Sciatic nerve (tissue), 2 donors: ENCODE results near the gene RAPGEFL1. TPM values are rescaled to one million over a fixed set of nuclear protein-coding genes. Genes with fewer than 3 reads are reported as not detected.

Experiments
- ATAC-seq: fragments of 200-7000 bp; cut with Tn5 transposase; one replicate; pipeline ENCODE4 v1.9.1; 2020; ENCODE audit warnings: mild to moderate bottlenecking, moderate library complexity
- DNase-seq: peaks from one replicate; pipeline ENCODE4 v3.0.0-alpha.2; 2020; ENCODE audit warnings: low spot score
- intact Hi-C: fragments of 100-400 bp; cut with DNase I; formaldehyde crosslinking; loops from one replicate; pipeline ENCODE4 v1.14.2; 2022
- total RNA-seq: library from RNA; stranded (reverse); fragmentation: NEBNext Ultra II Directional; extraction: Animal tissue kit (Norgen Biotek cat#: 25700); gene quantifications from one replicate; pipeline ENCODE4 v1.2.1, GENCODE V29; 2021
- donor health status: DM: no; HTN: no; CAD: no.
- donor health status: DM: no; HTN: no; CAD: no.

RAPGEFL1 gene
- total RNA-seq, 1 donor from 2014 or later = 21.2 TPM

DNA sequence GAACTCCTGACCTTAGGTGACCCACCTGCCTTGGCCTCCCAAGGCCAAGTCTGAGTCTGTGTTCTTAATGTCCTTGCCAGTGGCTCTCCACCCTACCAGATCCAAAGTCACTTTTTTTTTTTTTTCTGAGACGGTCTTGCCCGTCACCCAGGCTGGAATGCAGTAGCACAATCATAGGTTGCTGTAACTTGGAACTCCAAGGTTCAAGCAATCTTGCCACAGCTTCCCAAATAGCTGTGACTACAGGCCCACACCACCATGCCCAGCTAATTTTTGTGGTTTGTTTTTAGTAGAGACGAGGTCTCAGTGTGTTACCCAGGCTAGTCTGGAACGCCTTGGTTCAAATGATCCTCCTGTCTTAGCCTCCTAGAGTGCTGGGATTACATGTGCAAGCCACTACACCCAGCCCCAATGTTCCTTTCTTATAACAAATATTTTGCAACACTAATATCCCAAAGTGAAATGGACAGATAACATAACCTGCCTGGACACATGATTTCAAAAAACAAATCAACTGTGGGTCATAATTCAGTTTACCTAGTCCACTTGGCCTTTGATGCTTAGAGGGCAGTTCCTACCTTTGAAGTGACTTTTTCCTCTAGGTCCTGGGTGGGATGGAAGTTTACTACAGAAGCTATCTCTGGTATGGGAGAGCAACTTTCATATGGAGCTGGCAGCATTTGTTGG lies 4.0 kb upstream of the RAPGEFL1 start:
- DNase-seq (no peak), ATAC-seq (no peak)
- intact Hi-C loops = no loop called here

DNA sequence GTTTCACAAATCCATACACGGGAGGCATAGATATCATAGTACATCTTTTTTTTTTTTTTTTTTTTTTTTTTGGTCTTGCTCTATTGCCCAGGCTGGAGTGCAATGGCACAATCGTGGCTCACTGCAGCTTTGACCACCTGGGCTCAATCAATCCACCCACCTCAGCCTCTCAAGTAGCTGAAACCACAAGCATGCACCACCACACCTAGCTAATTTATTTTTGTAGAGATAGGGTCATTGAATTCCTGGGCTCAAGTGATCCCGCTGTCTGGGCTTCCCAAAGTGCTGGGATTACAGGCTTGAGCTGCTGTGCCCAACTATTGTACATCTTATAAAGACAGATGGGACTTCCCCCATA lies 3.5 kb upstream of the RAPGEFL1 start:
- intact Hi-C loops = no loop called here
- ATAC-seq (no peak), DNase-seq (no peak)

DNA sequence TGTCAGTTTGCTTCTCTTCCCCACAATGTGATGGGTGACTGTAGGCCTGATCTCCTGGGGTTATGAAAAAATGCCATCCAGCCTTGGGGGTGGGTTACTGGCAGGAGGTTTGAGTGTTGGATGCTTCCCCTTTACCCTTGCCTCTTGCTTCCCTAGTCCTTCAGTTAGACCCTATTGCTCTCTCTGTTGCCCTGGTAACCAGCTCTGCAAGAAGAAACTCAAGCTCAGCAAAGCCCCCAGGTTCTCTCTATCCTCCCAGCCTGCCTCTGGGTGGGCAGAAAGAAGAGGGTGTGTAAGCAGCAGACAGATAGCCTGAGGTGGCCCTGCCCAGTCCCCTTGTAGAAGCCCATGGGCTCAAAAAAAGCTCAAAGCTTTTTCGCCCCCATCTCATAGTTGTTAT lies 2.8 kb upstream of the RAPGEFL1 start:
- ATAC-seq = no peak
- DNase-seq = no peak
- intact Hi-C loops = no loop called here

DNA sequence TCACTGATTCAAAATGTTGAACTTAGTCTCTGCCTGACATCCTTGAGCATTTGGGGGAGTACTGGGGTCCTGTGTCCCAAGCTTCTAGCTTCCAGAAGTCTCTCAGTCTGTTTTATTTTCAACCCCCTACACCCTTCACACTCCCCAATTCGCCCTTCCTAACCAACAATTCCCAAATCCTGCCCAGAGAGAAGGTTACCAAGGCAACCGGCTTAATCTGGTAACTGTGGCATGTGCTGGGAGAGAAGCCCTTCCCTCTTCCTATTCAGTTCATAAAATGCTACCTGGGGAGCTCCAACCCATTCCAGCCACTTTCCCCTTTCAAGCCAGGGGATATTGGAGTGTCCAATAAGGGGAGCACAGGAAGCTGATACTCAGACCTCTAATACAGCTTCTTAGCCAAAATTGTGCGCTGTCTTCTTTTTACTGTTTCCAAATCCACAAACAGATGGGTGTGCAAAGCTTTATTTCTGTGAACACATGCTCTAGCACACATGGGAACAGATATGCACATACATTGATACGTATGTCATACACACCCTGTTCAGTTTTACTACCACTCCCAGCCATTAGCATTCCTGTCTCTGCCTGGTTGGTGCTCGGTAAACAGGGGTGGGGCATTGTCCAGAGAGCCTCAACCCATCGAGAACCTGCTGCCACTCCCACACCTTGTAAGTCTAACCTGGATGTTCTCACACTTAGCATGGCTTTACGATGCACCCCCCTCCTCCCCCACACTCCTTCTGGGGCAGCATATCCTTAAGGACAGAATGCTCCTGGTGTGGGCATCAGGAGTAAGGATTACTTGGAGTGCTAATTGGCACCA lies 1.1 kb upstream of the RAPGEFL1 start:
- DNase-seq = no peak

DNA sequence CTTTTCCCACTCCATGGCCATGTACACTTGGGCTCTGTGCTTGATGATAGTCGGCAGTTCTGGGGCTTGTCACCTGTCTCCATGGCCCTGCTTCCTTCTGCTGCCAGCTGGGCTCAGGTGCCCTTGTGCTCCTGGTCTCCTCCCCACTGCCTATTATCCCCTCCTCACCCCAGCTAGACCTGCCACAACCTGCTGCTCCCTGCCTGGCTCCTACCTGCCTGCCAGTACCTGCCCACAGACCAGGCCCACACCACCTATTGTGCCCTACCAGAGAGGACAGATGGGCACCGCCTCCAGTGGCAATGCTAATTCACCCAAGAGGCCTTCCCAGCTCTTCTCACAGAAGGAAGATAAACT lies 538 bp upstream of the RAPGEFL1 start:
- DNase-seq (no peak), ATAC-seq (peak; percentile 2)
- intact Hi-C loops = no loop called here

More for the DNA sequence above, 1.1 kb upstream of the RAPGEFL1 start:
- intact Hi-C loops = no loop called here
- ATAC-seq = peak; percentile 1

DNA sequence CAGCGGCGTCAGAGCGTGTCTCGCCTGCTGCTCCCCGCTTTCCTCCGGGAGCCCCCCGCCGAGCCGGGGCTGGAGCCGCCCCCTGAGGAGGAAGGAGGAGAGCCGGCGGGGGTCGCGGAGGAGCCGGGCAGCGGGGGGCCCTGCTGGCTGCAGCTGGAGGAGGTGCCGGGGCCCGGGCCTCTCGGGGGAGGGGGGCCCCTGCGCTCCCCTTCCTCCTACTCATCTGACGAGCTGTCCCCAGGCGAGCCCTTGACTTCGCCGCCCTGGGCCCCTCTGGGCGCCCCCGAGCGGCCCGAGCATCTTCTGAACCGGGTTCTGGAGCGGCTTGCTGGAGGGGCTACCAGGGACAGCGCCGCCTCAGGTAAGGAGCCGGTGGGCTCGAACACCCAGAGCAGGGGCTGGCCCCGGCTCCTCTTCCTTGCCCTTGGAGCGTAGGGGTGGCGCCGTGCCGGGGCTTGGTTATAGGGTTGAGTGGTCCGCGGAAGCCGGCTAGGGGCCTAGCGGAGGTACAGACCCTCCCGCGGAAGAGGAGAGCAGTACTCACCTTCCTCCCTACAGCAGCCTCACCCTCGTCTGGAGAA lies 841 bp downstream of the RAPGEFL1 start:
- ATAC-seq = peak; percentile 3
- DNase-seq = no peak
- intact Hi-C loops = no loop called here

DNA sequence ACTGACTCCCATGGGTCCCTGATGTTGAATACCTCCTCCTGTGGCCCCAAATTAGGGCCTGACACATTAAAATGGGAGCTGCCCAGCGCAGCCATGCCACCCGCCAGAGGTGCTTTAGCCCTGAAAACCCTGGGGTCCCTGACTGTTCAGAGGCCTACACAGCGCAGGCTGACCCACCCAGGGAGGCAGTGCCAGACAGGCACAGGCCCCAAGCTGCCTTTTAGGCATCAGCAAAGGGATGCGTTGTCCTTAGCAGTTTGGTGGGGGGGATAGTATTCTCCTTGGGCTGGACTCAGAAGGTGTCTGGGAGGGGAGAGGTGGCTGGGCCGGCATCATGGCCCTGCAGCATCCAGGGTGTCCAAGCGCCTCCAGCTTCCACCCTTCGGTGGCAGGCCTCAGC lies 1.4 kb downstream of the RAPGEFL1 start:
- intact Hi-C loops = no loop called here
- DNase-seq = no peak
- no peak for ATAC-seq

DNA sequence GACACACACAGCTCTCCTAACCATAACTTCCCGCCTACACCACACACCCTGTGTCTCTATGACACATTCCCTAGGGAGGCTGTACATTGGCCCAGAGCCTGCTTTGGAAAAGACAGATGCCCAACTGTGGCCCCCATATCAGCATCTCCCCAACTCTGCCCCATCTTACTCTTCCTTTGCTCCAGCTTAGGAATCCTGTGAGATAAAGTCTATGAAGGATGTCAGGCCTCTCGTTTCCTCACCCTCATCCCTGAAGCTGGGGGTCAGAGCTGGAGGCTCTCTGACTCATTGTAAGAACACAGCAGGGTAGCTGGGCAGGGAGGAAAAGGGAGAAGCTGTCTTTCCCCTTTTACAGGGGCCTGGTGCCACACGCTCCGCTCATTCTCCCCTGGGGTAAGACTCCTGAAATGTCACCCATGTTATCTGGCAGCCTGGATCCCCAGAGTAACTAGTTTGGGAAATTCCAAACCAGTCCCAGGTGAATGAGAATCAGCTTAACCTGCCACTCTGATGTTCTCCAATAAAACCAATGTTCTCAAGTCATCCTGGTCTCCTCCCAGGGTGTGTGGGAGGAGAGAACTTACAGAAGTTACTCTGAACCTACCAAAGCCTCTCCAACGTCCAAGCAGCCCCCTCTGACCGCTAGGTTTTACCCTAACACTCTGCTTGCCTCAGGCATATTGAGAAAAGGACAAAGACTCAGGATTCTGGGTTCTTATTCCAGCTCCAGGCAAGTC lies 2.8 kb downstream of the RAPGEFL1 start:
- DNase-seq = no peak
- intact Hi-C loops = no loop called here
- no peak for ATAC-seq

DNA sequence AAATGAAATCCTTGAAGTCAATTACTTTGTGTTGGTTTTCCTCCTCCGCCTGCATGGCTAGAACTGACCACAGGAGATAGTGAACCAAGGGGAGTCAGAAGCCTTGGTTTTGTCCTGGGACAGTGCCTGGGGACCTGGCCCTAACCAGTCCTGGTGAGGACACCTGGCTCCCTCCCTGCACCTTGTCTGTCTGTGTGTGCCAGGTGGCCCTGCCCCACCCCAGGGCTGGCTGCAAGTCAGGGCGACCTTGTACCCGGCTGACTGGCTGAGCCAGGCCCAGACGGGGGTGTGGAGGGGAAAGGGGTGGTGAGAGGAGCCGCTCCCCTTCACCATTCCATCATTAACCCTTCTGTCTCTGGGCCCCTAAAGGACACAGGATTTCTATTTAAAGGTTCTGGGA lies 3.4 kb downstream of the RAPGEFL1 start:
- intact Hi-C loops = no loop called here
- ATAC-seq = no peak
- DNase-seq = no peak

DNA sequence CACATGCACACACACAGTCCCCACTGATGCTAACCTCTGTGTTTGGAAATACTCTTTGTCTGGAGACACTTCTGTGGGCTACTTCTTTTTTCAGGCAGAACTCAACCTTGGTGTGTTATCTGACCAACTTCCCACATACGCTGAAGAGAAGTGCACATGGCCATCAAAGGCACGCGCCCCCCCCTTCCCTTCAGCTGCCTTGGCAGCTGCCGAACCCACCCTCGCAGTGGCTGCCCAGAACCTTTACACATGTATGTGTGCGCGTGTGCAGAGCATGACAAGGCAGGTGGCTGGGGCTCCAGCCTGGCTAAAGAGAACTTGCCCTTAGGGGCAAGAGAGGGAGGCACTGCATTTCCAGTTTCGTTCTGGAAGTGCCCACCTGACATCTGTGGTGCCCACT lies 3.9 kb downstream of the RAPGEFL1 start:
- DNase-seq = no peak
- ATAC-seq = no peak
- intact Hi-C loops = no loop called here

DNA sequence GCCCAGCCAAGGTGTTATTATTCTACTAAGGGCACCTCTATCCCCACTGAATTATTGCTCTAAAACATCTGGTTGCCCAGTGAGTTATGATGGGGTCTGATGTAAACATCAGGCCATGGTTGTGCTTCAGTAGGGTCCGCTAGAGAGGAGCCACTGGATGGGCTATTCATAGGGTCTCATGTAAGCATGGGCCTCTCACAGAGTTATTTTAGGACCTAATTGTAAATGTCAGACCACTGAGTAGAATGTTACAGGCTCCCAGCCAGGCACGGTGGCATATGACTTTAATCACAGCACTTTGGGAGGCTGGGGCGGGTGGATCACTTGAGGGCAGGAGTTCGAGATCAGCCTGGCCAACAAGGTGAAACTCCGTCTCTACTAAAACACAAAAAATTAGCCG lies 5.3 kb downstream of the RAPGEFL1 start:
- ATAC-seq (no peak), DNase-seq (no peak)
- intact Hi-C loops = no loop called here

DNA sequence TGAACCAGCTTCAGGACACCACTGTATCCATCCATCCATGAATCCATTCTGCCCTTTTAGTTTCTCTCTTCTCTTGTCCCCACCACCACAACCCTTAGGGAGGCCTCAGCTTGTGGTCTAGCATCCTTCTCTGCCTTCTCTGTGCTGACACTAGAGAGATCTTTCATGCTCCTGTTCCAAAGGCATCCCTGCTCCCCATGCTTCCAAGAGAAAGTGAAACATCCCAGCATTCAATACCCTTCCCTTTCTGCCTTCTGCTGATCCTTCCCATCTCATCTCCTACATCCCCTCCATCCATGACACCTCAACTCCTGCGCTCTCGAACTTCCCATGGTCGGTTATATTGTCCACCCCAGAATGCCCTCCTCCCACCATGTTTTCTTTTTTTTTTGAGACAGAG lies 10.0 kb downstream of the RAPGEFL1 start:
- intact Hi-C loops = no loop called here
- ATAC-seq (no peak), DNase-seq (no peak)

DNA sequence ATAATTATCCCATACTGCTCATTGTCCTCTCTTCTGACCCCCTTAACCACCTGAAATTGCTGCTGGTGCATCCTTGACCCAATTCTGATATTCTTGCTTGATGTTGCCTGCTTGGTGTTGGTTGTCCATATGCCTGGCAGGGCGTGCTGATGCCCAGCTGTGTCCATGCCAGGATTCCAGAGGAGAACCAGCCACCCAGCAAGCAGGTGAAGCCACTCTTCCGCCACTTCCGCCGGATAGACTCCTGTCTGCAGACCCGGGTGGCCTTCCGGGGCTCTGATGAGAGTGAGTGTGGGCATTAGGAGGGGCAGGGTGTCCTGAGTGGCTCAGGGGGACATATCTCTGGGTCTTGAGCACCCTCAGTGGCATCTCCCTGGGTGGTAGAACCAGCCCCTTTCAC lies 11.4 kb downstream of the RAPGEFL1 start:
- intact Hi-C loops = no loop called here
- no peak for ATAC-seq
- no peak for DNase-seq

DNA sequence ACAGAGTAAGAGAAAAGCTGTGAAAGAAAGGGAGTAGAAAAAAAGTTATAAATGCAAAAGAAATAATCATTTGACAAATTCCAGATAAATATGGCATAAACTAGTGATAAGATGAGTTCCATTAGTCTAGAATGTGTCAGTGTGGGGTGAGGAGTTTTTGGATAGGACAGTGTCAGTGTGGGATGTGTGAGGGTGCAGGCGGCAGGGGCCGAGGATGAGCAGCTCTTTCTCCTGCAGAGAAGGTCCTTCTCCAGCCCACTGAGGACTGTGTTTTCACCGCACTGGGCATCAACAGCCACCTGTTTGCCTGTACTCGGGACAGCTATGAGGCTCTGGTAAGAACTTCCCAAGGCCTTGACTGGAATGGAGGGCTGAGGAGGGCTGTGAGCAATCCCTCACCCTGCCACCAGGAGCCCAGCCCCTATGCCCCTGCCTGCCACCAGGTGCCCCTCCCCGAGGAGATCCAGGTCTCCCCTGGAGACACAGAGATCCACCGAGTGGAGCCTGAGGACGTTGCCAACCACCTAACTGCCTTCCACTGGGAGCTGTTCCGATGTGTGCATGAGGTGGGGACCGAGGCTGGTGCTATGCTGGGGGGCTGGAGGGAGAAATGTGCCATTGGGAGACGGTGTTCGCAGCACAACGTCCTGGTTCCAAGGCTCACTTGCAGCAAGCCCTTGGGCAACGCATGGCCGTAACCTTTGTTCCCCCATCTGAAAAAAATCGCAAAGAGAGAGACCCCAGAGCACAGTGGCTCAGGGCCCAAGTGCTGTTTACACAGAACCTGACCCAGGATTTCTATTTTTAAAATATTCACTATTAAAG lies 13.1 kb downstream of the RAPGEFL1 start:
- no peak for ATAC-seq
- DNase-seq = no peak
- intact Hi-C loops = loop anchor here (10.0 kb wide), 1 partner anchor 176 kb away; the partner anchor contains the start of gene CSF3

DNA sequence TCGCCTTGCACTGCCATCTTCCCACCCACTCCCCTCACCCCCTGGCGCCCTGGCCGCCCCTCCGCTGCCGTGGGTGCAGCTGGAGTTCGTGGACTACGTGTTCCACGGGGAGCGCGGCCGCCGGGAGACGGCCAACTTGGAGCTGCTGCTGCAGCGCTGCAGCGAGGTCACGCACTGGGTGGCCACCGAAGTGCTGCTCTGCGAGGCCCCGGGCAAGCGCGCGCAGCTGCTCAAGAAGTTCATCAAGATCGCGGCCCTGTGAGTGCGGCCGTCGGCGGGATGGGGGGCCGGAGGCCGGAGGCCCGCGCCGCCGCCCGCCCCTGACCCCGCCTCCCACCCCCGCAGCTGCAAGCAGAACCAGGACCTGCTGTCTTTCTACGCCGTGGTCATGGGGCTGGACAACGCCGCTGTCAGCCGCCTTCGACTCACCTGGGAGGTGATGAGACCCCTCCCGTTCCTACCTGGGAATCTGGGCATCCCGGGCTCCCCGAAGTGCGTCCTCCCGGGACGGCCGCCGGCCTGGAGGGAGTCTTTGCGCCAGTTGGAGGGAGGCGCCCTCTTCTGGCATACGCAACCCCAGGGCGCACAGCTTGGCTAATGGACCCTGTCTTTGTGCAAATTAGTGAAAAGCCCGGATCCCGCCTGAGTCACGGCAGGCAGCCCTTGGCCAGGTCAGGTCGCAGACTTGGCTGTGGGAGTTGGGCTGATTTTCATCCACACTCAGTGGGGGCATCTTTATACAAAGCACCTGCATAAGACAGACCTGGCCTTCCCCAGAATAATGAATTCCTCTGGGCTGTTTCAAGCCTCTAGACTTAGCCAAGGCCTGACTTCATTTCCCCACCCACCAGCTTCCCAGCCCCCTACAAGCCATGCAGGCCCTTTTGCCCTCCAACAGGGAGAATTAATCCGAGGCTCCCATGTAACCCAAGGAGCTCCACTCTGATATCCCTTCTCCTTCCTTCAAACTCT lies 14.3 kb downstream of the RAPGEFL1 start:
- DNase-seq = peak; percentile 85
- ATAC-seq = peak; percentile 83
- intact Hi-C loops = loop anchor here (10.0 kb wide), 1 partner anchor 177 kb away; the partner anchor contains the start of gene CSF3

DNA sequence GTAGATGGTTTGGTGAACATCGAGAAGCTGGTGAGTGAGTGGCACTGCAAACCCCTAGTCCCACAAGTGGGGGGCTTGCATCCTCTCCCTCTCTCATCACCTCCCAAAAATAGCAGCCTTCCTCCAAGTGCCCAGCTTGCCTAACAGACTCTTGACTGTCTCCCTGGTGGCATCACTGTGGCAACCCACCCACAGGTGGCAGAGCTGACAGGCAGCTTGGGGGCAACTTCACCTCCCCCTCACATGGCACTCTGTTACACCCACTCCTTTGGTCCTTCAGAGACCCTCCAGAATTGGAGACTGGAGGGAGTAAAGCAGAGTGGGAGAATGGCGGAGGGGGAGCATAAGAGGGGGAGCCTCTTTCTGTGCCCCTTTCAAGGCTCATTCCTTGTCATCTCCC lies 15.7 kb downstream of the RAPGEFL1 start:
- intact Hi-C loops = loop anchor here (10.0 kb wide), 1 partner anchor 178 kb away; the partner anchor contains the start of gene CSF3
- ATAC-seq = no peak
- DNase-seq = no peak

DNA sequence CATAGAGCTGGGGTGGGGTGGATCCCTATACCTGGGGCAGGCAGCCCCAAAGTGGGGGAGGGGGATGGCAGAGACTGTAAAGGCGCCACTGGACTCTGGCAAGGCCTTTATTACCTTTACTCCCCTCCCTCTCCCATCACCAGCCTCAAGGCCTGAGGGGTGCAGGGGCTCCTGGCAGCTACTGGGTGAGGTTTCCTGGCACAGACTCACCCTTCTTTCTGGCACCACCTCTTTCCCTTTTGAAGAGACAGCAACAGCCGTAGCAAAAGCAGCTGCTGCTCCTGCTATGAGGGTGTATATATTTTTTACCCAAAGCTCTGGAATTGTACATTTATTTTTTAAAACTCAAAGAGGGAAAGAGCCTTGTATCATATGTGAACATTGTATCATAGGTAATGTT lies 17.6 kb downstream of the RAPGEFL1 start:
- intact Hi-C loops = loop anchor here (10.0 kb wide), 1 partner anchor 180 kb away; the partner anchor contains the start of gene CSF3
- ATAC-seq (no peak), DNase-seq (no peak)
